ENCODE results near the gene PRDM16.

PRDM16 gene

GRCh38 chr1:3473381-3473844 is 404.4 kb downstream of the PRDM16 start:
- DNase-seq: peak; percentile 43

GRCh38 chr1:3474016-3474415 is 405.0 kb downstream of the PRDM16 start:
- no peak for DNase-seq

GRCh38 chr1:3474421-3474820 is 405.4 kb downstream of the PRDM16 start:
- DNase-seq: no peak

- DNase-seq: no peak
These were observed 407.0 kb downstream of the PRDM16 start for GRCh38 chr1:3475839-3476573.

- DNase-seq: no peak
These were observed 407.7 kb downstream of the PRDM16 start for GRCh38 chr1:3476666-3477065.

GRCh38 chr1:3477241-3477995 is 408.4 kb downstream of the PRDM16 start:
- DNase-seq: no peak

GRCh38 chr1:3478187-3478586 is 409.2 kb downstream of the PRDM16 start:
- DNase-seq: no peak

GRCh38 chr1:3479511-3480368 is 410.7 kb downstream of the PRDM16 start:
- DNase-seq: no peak

- no peak for DNase-seq
These were observed 411.3 kb downstream of the PRDM16 start for GRCh38 chr1:3480369-3480719.

GRCh38 chr1:3481046-3481445 is 412.0 kb downstream of the PRDM16 start:
- DNase-seq: no peak

- no peak for DNase-seq
These were observed 412.9 kb downstream of the PRDM16 start for GRCh38 chr1:3481836-3482375.

- no peak for DNase-seq
These were observed 413.4 kb downstream of the PRDM16 start for GRCh38 chr1:3482378-3482849.

- no peak for DNase-seq
These were observed 414.4 kb downstream of the PRDM16 start for GRCh38 chr1:3483380-3483779.

- no peak for DNase-seq
These were observed 414.9 kb downstream of the PRDM16 start for GRCh38 chr1:3483801-3484444.

GRCh38 chr1:3485016-3485415 is 416.0 kb downstream of the PRDM16 start:
- DNase-seq: no peak

Data from GOT3 (cell line).